ENCODE data around the gene LCN12.
A peak's percentile ranks its signal among the peaks of the same experiment; 100 is the strongest.
"Not testable (repeated sequence)": the region's sequence is repeated elsewhere in the genome, so short reads cannot be mapped to it uniquely, and the experiment has no call there.

LCN12 gene

GRCh38 chr9:136991993-136992818 lies 40.1 kb downstream of the LCN12 start, which contains the start of gene PAXX:
Gene PAXX (plus strand): TSS chr9:136992422. CDS start chr9:136992444, 22 bp downstream.
- peak; percentile 97 for DNase-seq (ENCODE audit: low spot score)

DNA sequence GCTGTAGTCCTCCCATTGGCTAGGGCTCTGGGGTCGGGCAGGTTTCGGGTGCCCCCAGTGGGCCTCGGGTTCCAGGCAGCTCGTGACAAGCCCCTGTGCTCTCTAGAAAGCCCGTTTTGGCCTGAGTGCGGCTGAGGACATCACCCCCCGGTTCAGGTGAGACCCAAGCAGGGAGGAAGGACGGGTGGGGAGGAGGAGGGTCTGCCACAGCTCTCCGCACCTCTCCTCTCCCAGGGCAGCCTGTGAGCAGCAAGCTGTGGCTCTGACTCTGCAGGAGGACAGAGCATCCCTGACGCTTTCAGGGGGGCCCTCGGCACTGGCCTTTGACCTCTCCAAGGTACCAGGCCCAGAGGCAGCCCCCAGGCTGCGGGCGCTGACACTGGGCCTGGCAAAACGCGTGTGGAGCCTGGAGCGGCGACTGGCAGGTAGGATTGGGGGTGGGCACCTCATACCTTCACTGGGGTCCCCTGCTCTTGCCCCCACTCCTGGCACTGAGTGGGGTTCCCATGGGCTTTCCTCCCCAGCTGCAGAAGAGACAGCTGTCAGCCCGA lies 40.8 kb downstream of the LCN12 start:
- no peak for DNase-seq (ENCODE audit: low spot score)

DNA sequence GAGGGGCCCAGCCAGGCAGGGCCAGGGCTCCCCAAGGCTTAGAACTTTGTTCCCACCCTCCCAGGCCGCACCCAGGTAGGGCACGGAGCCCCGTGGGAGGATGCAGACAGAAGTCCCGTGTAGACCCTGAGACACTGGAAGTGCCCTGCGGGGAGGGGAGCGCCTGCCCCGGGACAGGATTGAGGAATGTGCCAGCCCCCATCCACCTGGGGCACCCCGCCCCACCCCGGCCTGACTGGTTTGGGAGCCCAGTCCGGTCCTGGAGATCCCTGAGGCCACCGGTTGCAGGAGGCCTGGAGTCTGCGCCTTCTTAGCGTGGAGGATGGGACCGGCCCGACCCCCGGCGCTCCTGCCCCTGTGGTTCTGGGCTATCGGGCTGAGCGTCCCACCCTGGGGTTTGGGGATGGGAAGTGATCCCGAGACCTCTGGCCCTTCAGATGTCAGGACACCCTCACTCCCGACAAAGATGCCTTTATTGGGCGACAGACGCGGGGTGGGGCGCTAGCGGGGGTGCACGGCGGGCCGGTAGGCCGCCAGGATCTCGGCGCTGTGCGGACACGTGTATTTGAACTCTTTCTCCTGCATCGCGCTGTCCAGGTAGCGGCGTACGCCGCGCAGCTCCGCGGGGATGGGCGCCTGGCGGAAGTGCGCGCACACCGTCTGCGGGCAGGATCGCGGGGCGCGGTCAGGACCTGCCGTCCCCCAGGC lies 42.3 kb downstream of the LCN12 start:
- DNase-seq (ENCODE audit: low spot score) = no peak

DNA sequence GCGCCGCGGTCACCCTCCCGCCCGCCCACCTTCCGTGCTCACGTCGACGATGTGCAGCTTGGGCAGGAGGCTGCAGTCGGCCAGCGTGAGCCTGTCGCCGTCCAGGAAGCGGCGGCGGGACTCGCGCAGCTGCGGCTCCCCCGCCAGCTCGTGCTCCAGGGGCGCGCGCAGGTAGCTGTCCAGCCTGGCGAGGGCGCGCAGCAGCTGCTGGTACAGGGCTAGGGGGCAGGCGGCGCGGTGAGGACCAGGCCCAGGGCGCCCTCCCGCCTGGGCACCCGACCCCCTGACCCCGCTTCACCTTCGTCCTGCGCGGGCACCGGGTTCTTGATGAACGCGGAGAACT lies 42.8 kb downstream of the LCN12 start:
- no peak for DNase-seq (ENCODE audit: low spot score)

DNA sequence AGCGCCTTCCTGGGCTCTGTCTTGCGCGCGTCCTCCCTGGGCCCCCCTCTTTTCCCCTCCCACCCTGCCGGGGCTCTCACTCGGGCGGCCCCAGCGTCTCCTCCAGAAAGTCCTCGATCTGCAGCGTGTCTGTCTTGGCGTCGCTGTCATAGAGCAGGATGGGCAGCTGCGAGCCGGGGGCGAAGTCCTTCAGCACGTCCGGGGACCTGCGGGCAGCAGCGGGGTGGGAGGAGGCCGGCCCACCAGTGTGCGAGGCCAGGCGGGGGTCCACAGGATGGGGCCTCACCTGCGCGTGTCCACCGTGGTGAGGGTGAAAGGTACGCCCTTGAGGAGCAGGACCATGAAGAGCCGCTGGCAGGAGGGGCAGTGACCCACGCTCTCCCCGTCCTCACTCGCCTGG lies 43.3 kb downstream of the LCN12 start:
- DNase-seq (ENCODE audit: low spot score) = no peak

DNA sequence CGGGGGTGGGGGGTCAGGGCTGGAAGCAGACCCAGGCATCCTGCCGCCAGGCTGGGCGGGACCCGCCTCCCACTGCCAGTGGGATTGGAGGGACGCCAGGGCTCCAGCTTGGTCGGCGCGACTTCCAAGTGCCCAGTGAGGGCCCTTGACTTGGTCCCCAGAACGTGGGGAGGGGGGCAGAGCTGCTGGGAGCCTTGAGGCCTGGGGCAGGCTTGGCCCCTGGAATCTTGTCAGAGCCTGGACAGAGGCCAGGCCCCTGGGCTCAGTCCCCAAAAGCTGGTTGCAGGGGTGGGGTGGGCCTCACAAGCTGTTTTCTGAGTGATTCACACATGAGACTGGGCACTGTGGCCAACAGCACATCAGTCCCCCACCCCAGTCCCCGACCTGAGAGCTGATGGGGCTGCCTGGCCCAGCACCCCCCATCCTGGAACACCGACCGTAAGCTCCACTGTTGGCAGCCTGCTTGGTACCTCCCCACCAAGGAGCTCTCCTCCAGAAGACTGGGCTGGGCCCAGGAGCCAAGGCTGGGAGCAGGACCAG lies 43.8 kb downstream of the LCN12 start:
- no peak for DNase-seq (ENCODE audit: low spot score)

DNA sequence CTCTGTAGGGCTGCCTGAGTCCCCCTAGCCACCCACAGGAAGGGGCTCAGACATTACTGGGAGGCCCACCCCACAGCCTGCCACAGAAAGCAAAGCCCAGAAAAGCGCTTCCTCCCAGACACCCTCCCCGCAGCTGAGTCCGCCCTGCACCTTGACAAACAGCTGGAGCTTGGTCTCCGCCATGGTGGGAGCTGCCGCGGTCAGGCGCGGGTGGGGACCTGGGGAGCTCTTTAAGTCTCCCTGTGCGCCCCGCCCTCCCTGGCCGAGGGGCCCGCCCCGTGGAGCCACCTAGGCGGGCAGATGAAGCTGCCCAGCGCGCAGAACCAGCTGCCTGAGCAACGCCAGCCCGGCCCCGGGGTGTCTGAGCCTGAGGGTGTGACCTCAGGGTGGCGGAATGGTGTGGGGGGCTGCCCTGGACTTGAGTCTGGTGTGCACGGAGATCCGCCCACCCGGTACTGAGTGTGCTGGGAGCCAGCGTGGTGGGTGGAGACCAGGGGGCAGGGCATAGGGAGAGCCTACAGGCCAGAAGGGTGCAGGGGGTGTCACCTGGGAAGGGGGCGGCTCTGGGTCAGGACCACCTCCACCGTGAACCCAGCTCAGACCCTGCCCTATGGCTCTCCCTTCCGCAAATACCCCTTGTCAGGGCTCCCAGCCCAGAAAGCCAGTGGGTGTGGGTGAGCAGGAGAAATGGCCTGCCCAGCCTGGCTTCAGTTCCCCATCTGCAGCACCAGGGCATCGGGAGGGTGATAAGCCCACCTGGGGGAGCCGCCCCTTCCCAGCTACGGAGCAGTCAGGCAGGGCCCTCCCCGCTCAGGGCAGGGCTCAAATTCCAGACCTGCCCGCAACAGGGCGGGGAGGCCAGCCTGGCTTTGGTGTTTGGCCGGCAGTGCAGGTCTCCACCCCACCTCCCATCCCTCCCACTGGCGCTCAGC lies 44.6 kb downstream of the LCN12 start, which contains the start of gene CLIC3:
CLIC3 (minus strand) TSS at position 208 of the 932 bp plus-strand sequence; CDS start at position 183, 25 bp downstream.
- no peak for DNase-seq (ENCODE audit: low spot score)

GRCh38 chr9:136997371-136997770 lies 45.3 kb downstream of the LCN12 start:
- no peak for DNase-seq (ENCODE audit: low spot score)

DNA sequence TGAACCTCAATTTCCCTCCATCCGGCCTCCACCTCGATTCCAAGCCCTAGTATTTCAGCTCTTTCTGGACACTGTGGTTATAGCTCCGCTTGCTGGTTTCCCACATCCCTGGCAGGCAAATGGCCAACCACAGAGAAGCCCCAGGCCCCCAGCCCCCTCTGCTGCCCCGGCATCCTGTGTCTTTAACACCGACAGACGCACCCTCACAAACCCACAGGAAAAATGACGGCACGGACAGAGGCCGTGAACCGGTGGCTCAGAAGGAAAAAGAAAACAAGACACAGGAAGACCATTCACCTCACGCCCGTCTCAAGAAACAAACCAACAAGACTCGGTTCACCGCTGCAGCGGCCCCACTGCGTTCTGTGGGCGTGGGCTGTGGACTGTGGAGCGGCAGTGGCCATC lies 45.8 kb downstream of the LCN12 start:
- no peak for DNase-seq (ENCODE audit: low spot score)

DNA sequence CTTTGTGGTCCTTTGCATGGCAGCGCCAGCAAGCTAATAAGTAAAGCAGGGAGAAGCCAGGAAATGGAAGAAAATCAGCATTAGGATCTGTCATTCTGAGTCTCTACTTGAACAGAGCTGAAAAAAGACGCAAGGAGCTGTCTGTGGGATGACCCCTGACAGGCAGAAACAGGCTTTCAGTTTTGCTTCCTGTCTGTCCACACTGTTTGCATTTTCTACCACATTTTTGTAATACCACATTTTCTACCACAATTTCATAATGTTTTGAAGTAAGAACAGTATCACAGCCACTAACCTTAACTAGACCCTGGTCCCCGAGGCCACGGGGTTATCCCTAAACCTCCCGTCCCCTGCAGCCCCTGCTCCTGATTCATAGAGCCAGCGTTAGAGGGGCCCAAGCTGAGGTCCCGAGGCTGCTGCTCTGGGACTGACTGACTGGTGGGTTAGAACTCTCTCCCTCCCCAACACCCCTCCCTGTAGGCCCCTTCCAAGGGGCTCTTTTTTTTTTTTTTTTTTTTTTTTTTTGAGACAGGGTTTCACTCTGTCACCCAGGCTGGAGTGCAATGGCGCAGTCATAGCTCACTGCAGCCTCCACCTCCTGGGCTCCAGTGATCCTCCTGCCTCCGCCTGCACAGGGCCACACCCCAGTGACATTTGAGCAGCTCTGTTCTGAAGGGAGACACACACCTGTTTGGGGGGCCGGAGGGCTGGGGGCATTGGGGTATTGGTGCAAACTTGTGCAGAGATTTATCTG lies 48.3 kb downstream of the LCN12 start:
- no peak for DNase-seq (ENCODE audit: low spot score)

DNA sequence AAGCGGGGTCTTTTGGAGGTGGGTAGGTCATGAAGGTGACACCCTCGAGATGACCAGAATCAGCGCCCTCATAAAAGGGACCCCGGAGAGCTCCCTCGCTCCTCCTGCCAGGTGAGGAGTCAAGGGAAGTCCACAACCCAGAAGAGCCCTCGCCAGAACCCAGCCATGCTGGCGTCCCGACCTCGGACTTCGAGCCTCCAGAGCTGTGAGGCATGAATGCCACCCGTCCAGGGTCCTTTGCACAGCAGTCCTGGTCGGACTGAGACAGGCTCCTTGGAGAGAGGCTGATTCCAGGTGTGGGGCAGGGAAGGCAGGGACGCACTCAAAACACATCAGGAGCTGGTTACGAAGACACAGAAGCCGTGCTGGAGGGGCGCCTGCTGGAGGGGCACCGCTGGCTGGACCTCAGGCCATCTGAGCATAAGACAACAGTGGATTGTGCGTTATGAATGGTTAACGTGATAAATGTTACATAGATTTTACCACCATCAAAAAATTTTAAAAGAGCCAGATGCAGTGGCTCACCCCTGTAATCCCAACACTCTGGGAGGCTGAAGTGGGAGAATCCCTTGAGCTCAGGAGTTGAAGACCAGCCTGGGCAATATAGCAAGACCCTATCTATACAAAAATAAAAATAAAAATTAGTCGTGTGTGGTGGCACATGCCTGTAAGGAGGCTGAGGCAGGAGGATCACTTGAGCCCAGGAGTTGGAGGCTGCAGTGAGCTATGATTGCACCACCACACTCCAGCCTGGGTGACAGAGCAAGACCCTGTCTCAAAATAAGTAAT lies 50.0 kb downstream of the LCN12 start:
- no peak for DNase-seq (ENCODE audit: low spot score)

DNA sequence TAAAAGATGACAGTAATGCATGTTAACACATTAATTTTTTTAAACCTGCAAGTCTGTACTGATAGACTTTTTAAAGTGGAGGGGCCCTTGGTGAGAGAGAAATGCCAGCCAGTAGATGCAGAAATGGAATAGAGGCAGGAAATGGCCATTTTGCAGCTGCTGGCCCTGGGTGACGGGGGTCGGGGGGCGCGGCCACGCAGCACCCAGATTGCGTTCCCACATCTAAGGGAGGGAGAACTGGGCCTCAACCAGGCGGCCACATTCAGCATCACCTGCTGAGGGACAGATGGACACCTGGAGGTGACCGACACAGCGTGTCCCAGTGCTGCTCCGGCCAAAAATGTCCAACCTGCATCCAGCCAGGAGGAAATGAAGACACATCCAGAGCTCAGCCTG lies 50.6 kb downstream of the LCN12 start:
- DNase-seq (ENCODE audit: low spot score) = no peak

- not testable (repeated sequence) for DNase-seq (ENCODE audit: low spot score)
Measured at GRCh38 chr9:137004285-137004684, 52.2 kb downstream of the LCN12 start.

All from COLO829 (cell line).